Measurements from ENCODE around the gene PAX5.

The PAX5 gene

GRCh38 chr9:36882594-36882993, 151.5 kb downstream of the PAX5 start:
- TF ChIP-seq CTCF (IDR thresholded peaks at IDR 0.05; ENCODE audit: poor library complexity, severe bottlenecking), result no peak
- Histone ChIP-seq H3K36me3 (ENCODE audit: low read depth) (no peaks in the 10 kb centered on the region), H3K4me1 (ENCODE audit: insufficient read depth, poor library complexity, severe bottlenecking) (no peaks in the 10 kb centered on the region), H3K4me3 (ENCODE audit: severe bottlenecking) (no peak overlapping the region), H3K27me3 (ENCODE audit: insufficient read depth, poor library complexity, severe bottlenecking) (peaks cover 13% of the 10 kb centered on the region), H3K27ac (ENCODE audit: poor library complexity, severe bottlenecking) (no peak overlapping the region), H3K9me3 (ENCODE audit: severe bottlenecking) (peaks cover 3% of the 10 kb centered on the region)
- ATAC-seq (ENCODE audit: low read depth), result no peak
- no peak for DNase-seq (ENCODE audit: low spot score)

GRCh38 chr9:36881743-36882441, 152.2 kb downstream of the PAX5 start:
- Histone ChIP-seq H3K27ac (ENCODE audit: poor library complexity, severe bottlenecking) (no peak overlapping the region), H3K27me3 (ENCODE audit: insufficient read depth, poor library complexity, severe bottlenecking) (peaks cover 10% of the 10 kb centered on the region), H3K4me3 (ENCODE audit: severe bottlenecking) (no peak overlapping the region), H3K4me1 (ENCODE audit: insufficient read depth, poor library complexity, severe bottlenecking) (no peaks in the 10 kb centered on the region), H3K9me3 (ENCODE audit: severe bottlenecking) (peaks cover 3% of the 10 kb centered on the region), H3K36me3 (ENCODE audit: low read depth) (no peaks in the 10 kb centered on the region)
- no peak for ATAC-seq (ENCODE audit: low read depth)
- peak; percentile 23 for DNase-seq (ENCODE audit: low spot score)
- no peak for TF ChIP-seq CTCF (IDR thresholded peaks at IDR 0.05; ENCODE audit: poor library complexity, severe bottlenecking)

- Histone ChIP-seq H3K27me3 (ENCODE audit: insufficient read depth, poor library complexity, severe bottlenecking) (peaks cover 7% of the 10 kb centered on the region), H3K4me1 (ENCODE audit: insufficient read depth, poor library complexity, severe bottlenecking) (no peaks in the 10 kb centered on the region), H3K9me3 (ENCODE audit: severe bottlenecking) (peaks cover 3% of the 10 kb centered on the region), H3K27ac (ENCODE audit: poor library complexity, severe bottlenecking) (no peak overlapping the region), H3K36me3 (ENCODE audit: low read depth) (no peaks in the 10 kb centered on the region), H3K4me3 (ENCODE audit: severe bottlenecking) (no peak overlapping the region)
- ATAC-seq (ENCODE audit: low read depth) (no peak), DNase-seq (ENCODE audit: low spot score) (no peak)
- TF ChIP-seq CTCF (IDR thresholded peaks at IDR 0.05; ENCODE audit: poor library complexity, severe bottlenecking), result no peak
These were observed 152.8 kb downstream of the PAX5 start for GRCh38 chr9:36881316-36881715.

GRCh38 chr9:36880075-36880474, 154.0 kb downstream of the PAX5 start:
- DNase-seq (ENCODE audit: low spot score), result no peak
- no peaks in the 10 kb centered on the region for H3K36me3 ChIP-seq (ENCODE audit: low read depth)
- peaks cover 7% of the 10 kb centered on the region for H3K27me3 ChIP-seq (ENCODE audit: insufficient read depth, poor library complexity, severe bottlenecking)
- no peak for ATAC-seq (ENCODE audit: low read depth)
- H3K9me3 ChIP-seq (ENCODE audit: severe bottlenecking), result peaks cover 3% of the 10 kb centered on the region
- H3K4me1 ChIP-seq (ENCODE audit: insufficient read depth, poor library complexity, severe bottlenecking), result no peaks in the 10 kb centered on the region
- no peak overlapping the region for H3K4me3 ChIP-seq (ENCODE audit: severe bottlenecking)
- H3K27ac ChIP-seq (ENCODE audit: poor library complexity, severe bottlenecking), result no peak overlapping the region
- no peak for TF ChIP-seq CTCF (IDR thresholded peaks at IDR 0.05; ENCODE audit: poor library complexity, severe bottlenecking)

Data from RWPE2 (cell line).